NCI-H226 (cell line): ENCODE measurements around the gene PLEKHJ1.
"Not testable (repeated sequence)": the region's sequence is repeated elsewhere in the genome, so short reads cannot be mapped to it uniquely, and the experiment has no call there.

Experiments
- DNase-seq: peaks from one replicate; pipeline ENCODE4 v3.0.0-alpha.2; 2015

Gene PLEKHJ1, protein sequence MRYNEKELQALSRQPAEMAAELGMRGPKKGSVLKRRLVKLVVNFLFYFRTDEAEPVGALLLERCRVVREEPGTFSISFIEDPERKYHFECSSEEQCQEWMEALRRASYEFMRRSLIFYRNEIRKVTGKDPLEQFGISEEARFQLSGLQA

DNA sequence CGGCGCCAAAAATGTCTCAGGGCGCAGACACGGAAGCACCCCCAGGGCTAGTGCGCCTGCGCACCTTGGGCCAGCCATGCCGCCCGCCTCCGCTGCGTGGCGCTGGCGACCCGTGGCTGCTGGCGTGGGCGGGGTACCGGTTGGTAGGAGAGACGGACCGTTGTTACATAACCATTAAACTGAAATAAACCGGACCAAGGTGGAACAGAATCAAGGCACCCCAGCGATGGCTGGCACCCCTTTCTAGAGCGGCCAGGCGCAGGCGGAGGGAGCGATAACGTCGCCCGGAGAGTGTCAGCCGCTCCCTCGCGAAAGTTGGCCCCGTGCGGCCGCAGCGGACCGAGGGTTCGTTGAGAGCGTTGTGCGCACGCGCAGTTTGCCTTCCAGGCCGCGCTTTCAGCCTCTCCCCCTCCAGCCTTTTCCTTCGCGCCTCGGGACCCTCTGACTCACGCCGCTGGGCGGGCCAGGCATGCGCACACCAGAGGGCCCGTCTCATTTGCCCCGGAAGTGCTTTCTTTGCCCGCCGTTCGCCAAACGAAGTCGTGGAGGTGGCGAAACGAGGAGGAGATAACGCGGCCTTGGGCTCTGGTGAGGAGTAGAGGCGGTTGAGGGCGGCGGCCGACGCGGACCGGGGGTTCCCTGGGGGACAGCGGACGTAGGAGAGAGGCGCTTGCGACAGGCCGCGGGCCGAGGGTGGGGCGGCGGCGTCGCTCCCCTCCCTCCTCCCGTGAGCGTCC is at the start of gene PLEKHJ1, which contains the start of gene SF3A2:
Gene PLEKHJ1, minus strand, starts transcription at position 16 of the 737 bp plus-strand sequence. CDS start 81 bp downstream, outside the sequence.
Gene SF3A2, plus strand, starts transcription at position 511 of the 737 bp plus-strand sequence. CDS start 6,595 bp downstream, outside the sequence.
- DNase-seq: peak; percentile 95

DNA sequence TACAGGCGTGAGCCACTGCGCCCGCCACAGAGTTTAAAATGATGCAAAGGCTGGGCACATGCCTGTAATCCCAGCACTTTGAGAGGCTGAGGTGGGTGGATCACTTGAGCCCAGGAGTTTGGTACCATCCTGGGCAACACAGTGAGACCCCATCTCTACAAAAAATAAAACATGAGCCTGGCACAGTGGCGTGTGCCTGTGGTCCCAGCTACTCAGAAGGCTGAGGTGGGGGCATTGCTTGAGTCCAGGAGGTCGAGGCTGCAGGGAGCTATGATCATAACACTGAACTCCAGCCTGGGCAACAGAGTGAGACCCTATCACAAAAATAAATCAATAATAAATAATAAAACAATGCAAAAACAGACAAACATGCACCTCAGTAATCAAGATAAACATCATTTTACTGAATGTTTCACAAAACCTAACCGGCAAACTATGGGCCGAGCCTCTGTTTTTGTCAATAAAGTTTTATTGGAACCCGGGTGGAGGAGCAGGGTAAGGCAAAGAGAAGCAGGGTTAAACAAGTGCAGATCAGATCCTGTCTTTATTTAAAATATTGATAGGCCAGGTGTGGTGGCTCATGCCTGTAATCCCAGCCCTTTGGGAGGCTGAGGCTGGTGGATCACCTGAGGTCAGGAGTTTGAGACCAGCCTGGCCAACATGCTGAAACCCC is 47.8 kb upstream of the PLEKHJ1 start:
- DNase-seq: no peak

DNA sequence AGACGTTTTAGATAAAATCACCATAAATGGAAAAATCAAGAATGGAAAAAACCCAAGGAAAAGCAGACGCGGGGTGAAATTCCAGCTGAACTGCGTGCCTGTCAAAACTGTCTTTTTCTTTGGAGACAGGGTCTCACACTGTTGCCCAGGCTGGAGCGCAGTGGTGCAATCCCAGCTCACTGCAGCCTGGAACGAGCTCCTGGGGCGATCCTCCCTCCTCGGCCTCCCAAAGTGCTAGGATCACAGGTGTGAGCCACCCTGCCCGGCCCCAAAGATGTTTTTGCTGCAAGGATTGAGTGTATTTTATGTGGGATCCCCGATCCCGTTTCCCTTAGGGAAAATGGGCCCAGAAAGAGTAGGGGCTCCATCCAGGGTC is 46.7 kb upstream of the PLEKHJ1 start:
- DNase-seq: no peak

DNA sequence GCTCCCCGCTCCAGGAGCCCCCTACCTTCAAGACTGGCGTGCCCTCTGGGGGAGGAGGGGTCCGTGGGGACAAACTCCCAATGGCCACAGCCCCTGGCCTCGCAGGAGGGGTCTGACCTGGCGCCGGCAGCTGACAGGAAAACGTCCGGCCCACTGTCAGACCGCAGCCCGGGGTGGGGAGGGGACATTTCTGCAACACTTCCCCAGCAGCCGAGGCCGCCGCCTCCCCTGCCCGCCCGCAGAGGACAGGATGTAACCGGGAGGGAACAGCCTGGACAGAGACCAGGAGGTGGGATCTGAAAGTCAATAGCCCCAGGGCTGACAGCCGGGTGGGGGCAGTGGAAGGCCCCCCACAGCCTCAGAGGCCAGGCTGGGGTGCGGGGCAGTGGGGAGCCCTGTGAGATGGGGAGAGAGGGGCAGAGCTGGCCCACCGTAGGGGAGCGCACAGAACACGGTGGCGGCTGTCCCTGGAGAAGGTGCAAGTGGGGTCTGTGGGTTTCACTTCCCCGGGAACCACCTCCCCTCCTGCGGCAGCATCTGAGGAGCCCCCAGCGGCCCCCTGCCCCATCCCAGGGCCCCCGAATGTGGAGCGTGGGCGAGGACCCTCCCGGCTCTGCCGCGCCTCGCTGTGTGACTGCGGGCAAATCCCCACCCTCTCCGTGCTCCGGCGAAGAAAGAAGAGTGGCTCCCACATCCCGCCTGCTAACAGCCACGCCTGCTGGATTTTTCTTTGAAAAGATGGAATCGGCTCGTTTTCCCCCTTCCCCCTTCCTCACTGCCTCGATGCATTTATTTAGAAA is 46.1 kb upstream of the PLEKHJ1 start, which contains the start of gene PEAK3:
Gene PEAK3, minus strand, starts transcription at position 114 of the 800 bp plus-strand sequence. CDS start 1,244 bp downstream, outside the sequence.
- DNase-seq: no peak

DNA sequence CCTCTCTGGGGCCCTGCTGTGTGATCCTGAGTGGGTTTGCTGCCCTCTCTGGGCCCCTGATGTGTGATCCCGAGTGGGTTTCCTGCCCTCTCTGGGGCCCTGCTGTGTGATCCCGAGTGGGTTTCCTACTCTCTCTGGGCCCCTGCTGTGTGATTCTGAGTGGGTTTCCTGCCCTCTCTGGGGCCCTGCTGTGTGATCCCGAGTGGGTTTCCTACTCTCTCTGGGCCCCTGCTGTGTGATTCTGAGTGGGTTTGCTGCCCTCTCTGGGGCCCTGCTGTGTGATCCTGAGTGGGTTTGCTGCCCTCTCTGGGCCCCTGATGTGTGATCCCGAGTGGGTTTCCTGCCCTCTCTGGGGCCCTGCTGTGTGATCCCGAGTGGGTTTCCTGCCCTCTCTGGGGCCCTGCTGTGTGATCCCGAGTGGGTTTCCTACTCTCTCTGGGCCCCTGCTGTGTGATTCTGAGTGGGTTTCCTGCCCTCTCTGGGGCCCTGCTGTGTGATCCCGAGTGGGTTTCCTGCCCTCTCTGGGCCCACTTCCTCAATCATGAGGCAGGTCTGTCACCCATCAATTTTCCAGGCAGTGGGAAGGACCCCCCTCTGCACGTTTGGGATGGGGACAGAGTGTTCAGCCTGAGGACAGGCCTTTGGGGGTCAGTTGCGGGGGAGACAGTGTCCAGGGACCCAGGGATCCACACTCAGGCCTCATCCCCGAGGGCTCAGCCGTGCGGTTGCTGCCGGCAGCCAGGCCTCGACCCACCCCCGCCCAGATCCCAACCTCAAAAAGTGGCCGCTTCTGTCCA is 45.3 kb upstream of the PLEKHJ1 start:
- DNase-seq: not testable (repeated sequence)

DNA sequence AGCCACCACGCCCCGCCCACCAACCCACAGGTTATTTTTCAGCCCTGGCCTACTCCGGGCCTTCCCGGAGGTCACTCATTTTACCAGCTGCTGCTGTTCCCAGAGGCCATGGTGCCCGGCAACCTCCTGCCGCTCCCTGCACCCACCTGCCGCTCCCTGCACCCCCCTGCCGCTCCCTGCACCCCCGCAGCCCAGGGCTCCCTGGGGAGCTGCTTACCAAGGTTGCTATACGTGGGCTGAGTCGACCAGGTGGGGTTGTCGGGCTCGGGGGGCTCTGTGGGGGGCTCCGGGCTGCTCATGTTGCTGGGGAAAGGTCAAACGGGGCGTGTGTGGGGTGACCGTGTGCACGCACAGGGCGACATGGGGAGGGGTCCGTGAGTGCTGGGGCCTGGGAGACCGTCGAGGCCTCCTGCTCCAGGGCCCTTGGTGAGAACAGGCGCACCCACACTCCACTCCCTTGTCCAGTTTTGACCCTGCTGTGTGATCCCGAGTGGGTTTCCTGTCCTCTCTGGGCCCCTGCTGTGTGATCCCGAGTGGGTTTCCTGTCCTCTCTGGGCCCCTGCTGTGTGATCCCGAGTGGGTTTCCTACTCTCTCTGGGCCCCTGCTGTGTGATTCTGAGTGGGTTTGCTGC is 44.6 kb upstream of the PLEKHJ1 start:
- DNase-seq: no peak

DNA sequence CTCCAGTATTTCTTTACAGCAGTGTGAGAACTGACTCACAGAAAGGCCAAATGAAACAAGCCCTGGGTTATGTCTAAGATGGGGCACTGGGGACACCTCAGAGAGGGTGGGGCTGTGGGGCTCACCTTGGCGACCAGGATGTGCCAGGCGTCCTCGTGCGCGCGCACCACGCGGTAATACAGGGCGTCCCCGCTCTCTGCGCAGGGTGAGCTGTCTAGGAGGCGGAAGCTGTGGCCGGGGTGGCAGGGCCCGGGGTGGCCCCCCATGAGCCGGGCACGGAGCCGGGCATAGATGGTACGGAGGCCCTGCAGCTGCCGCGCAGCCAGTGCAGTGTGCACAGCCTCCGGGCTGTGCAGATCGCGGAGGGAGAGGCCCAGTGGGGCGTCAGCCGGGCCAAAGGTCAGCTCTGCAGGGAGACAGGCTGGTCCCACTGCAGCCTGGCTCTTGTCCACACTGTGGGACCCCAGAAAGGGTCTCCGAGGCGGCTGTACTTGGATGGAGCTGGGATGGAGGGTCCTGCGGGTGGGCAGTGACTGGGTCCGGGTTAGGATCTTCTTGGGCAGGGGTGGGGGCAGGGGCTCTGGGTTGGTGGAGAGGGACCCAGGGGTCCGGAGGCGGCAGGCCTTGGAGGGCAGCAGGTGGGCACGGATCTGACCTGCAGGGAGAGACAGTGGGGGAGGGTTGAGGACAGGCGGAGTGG is 42.5 kb upstream of the PLEKHJ1 start:
- DNase-seq: no peak

DNA sequence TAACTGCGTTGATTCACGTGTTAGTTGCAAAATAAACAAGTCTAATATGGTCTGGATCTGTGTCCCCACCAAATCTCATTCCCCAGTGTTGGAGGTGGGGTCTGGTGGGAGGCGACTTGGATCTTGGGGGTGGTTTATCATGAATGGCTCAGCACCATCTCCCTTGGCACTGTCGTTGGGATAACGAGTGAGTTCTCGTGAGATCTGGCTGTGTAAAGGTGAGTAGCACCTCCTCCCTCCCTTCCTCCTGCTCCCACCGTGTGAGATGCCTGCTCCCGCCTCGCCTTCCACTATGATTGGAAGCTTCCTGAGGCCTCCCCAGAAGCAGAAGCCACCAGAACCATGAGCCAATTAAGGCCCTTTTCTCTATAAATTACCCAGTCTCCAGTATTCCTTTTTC is 41.0 kb upstream of the PLEKHJ1 start:
- DNase-seq: no peak

DNA sequence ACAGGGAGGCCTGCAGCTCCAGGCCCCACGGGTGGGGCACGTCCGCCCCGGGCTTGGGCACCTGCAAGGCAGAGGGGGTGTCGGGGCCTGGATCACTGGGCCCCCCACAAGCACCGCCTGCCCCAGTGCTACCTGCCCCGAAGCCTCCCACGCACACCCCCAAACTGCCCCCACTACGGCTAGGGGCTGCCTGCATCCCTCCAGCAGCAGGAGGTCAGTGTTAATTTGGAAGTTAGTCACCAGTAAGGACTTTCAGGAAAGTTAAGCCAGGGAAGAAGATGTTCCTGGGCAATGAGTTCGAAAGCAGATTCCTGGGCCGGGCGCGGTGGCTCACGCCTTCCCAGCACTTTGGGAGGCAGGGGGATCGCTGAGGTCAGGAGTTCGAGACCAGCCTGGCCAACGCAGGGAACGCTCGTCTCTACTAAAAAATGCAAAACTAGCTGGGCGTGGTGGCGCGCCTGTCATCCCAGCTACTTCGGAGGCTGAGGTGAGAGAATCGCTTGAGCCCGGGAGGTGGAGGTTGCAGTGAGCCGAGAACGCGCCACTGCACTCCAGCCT is 40.4 kb upstream of the PLEKHJ1 start:
- no peak for DNase-seq

DNA sequence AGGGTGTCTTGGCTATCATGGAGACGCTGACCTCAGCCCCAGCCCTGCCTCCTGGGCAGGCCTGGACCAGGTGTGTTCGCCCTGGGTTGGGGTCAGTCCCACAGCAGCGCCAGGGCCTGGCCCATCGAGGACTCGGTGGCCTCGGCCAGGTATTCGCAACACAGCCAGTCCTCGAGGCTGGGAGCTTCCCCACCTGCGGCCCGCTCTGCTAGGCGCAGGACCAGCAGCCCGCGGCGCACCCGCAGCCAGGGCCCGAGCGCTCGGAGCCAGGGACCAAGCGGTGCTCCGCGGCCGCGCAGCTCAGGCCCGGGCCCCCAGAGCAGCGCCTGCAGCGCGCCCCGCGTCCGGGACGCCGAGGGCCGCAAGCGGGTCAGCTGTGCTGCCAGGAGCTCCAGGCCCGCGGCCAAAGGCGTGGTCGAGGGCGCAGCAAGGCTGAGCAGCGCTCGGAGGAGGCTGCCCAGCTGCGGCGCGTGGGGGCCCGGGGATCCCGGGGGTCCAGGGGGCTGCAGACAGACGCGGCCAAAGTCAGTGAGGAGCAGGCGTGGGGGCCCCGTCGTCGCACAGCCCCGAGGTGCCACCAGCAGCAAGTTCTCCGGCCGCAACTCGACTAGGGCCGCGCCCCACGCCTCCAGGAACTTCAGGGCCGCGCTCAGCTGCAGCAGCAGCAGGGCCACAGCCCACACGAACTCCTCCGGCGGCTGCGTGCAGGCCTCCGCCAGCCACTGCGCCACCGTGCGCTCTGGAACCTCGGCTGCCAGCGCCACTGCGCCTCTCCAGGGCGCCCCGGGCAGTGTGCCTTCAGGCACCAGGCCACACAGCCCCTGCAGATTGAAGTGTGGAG is 39.7 kb upstream of the PLEKHJ1 start:
- no peak for DNase-seq

DNA sequence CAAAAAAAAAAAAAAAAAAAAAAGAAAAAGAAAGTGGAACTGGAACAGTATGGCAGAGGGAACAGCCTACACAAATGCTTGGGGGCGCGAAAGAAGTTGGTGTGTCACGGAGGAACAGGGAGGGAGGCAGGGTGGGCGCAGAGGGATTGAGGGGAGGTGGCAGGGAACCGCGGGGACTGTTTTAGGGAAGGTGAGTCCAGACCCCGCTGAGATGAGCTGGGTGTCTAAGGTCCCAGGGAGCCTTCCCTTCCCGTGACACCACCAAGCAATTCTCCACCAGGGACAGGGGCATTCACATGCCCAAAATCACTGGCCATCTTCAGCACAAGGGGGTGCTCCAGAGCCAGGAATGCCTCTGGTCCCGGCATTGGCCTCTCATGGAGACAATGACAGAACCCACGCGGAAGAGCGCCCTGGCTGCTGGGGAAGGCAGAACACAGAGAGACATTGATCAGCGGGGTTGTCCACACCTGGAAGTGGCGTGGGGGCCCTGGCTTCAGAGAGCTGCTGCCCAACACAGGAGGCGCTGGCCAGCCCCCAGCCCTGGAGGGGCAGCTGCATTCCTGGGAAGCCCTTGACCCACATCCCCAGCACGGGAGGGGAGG is 38.9 kb upstream of the PLEKHJ1 start:
- no peak for DNase-seq

DNA sequence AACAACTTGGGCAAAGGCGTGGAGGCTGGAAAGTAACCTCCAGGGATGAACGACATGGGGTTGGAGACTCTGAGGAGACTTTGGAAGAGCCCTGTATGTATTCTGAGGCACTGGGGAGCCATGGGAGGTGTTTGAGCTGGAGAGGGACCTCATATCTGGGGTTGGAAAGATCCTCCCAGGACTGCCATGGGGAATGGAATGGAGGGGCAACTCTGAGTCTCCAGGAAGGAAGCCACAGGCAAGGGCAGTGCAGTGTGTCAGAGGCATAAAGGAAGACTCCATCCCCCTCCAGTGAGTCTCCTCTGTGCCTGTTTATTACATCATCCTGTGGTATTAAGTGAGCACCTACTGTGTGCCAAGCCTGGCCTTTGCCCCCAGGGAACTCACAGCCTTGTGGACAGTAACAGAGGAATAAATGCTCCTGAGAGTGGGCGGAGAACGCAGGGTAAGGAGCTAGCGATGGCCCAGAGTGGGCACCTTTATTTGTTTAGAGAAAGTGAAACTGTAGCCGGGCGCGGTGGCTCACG is 38.1 kb upstream of the PLEKHJ1 start:
- DNase-seq: no peak

DNA sequence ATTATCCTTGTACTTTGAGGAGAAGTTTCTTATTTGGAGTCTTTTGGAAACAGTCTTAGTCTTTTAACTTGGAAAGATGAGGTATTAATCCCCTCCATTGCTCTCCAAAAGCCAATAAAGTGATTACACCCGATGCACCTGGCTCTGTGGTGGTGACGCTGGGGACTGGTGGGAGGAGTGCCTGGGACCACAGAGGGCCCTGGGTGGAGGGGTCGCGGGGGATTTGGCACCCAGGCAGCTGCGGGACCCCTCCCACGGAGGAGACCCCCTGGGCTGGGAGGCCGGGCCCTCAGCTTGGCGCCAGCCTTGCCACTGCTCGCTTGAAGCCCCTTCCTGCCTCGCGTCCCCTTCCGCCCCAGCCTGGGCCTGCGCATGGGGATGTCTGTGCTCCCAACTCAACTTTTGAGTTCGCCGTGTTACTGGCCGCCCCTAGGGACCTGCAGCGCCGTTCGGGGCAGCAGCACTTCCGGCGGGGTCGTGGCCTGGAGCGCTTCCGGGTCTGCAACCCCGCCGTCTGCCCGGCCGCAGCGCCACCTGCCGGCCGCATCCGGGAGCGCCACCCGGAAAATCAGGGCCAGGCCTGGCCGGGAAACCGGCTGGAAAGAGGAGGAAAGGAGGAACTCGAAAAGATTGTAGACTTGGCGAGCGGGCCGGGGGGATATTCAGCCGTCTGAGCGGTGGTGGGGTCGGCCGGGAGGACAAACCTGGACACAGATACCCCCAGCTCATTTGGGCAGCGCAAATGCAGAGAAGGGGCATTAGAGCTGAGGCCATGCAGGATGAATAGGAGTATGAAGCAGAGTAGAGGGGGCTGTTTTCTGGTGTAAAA is 37.4 kb upstream of the PLEKHJ1 start:
- DNase-seq: peak; percentile 27

DNA sequence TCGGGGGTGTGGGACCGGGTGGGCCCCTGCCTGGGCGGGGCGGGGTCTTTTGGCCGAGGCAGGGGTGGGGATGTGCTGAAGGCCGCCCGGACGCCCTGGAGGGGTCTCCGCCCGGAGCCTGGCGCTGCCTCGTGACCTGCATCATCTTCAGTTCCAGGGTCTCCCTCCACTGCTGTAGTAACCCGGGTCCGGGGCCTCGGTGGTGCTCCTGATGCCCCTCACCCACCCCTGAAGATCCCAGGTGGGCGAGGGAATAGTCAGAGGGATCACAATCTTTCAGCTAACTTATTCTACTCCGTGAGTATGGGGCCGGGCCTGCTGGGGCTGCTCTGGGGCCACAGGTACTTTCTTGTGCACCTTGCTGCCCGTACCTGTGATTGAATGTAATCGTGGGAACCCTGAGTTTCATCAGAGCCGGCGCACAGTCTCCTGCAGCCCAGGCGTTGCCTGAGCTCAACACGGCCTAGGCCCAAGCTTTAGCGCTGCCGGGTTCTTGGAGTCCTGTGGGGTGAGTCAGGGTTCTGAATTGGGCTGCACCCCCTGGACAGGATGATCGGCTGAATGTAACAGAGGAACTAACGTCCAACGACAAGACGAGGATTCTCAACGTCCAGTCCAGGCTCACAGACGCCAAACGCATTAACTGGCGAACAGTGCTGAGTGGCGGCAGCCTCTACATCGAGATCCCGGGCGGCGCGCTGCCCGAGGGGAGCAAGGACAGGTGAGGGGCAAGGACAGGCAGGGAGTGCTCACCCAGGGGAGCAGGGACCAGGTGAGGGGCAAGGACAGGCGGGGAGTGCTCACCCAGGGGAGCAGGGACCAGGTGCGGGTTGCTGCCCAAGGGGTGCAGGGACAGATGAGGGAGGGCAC is 35.3 kb upstream of the PLEKHJ1 start:
- peak; percentile 68 for DNase-seq

DNA sequence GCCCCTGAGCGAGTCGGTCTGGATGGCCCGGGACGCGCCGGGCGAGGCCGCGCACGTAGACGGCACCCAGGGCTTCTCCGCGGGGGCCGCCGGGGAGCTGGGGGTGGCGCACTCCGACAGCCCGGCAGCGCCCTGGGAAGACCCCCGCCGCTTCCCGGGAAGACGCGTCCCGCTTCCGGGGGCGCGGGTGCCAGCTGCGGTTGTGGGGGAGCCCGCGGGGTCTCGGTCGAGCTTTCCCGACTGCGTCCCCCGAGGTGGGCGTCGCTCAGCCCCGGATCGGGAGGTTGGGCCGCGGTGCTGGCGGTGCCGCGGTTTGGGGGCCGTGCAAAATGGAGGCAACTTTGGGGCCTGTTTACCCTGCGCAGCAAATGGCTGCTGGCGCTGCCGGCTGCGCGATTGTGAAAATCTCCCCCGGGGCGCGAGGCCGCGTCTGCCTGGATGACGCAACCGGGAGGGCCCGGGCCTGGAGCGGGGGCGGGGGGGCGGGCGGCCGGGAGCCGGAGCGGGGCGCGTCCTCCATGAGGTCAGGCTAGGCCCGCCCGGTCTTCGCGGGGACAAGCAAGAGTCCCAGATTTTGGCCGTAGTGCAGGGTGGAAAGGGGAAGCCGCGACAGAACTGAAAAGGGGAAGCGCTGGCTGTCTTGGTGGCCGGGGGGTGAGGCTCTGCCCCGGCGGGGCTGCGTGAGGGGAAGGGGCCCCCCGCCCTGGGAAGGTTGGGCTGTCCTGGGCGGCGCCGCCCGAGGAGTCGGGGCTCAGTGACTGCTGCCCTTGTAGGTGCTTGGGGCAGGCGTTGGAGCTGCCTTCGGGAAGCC is 34.5 kb upstream of the PLEKHJ1 start:
- peak; percentile 75 for DNase-seq

DNA sequence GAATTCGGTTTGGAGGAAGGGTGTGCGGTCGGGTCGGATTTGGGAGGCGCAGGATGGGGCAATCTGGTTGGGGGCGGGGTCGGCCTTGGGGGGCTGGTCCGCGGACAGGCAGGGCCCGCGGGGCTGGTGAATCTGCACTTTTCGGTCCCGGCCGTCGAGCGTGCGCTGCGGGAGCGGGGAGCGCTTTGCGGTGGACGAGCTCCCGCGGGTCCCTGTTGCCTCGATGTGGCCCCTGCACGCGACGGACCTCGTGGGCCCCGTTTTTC is 34.0 kb upstream of the PLEKHJ1 start:
- no peak for DNase-seq
